Thyroid gland (tissue), 4 donors: Measurements from ENCODE around the gene SPATC1L. TPM values are rescaled to one million over a fixed set of nuclear protein-coding genes. Genes with fewer than 3 reads are reported as not detected.
A peak's percentile ranks its signal among the peaks of the same experiment; 100 is the strongest.

Experiments
- DNase-seq, 2 donors: peaks; one replicate each; pipeline ENCODE4 v3.0.0-alpha.2; 2019
- H3K27ac ChIP-seq, 3 donors: fragments of 200-600 bp; sonication (generic); 1 replicate in 2 of 3; 2 replicates in 1 of 3; pipeline ENCODE4 v1.5.1; 2016 to 2019; ENCODE audit warnings: mild to moderate bottlenecking in 1 of 3, moderate library complexity in 1 of 3
- H3K27me3 ChIP-seq: fragments of 200-600 bp; sonication (generic); one replicate; pipeline ENCODE4 v1.5.1; 2019
- H3K36me3 ChIP-seq, 2 donors: fragments of 200-600 bp; sonication (generic); one replicate each; pipeline ENCODE4 v1.5.1; 2016 to 2019
- H3K4me1 ChIP-seq, 2 donors: fragments of 200-600 bp; sonication (generic); one replicate each; pipeline ENCODE4 v1.5.1; 2017 to 2019
- H3K4me3 ChIP-seq, 3 donors: fragments of 200-600 bp; sonication (generic); replicated peaks in 1 of 3; 1 replicate in 2 of 3; 2 replicates in 1 of 3; pipeline ENCODE4 v1.5.1; 2016; ENCODE audit warnings: mild to moderate bottlenecking in 1 of 3
- H3K9me3 ChIP-seq: fragments of 200-600 bp; sonication (generic); one replicate; pipeline ENCODE4 v1.5.1; 2017
- POLR2A ChIP-seq, 2 donors: fragments of 450-650 bp; IDR thresholded peaks; one replicate each; pipeline ENCODE4 v1.6.1; 2017; ENCODE audit warnings: antibody characterized with exemption in 2 of 2, mild to moderate bottlenecking in 2 of 2, moderate library complexity in 1 of 2
- WGBS, 2 donors: methylation state at CpG; one replicate each; pipeline ENCODE4 v1.1.5; 2017; 5-methylcytosine and 5-hydroxymethylcytosine counted together
- intact Hi-C: fragments of 100-400 bp; cut with DNase I; formaldehyde crosslinking; loops from one replicate; pipeline ENCODE4 v1.15.1; 2023
- total RNA-seq, 4 donors: library from RNA; depleted of rRNA; stranded (reverse); fragments of >200 nt; gene quantifications; one replicate each; pipeline ENCODE4 v1.2.3, GENCODE V29; 2016
- TF ChIP-seq, protein P1 (sequence below), 6 experiments: fragments of 200-600 bp in 3 of 6; fragments of 450-650 bp in 3 of 6; sonication (generic) in 3 of 6; IDR thresholded peaks; one replicate each; pipeline ENCODE4 v1.5.1; 2016 to 2019; ENCODE audit warnings: antibody characterized with exemption in 6 of 6, mild to moderate bottlenecking in 2 of 6, inconsistent platforms in 1 of 6, moderate library complexity in 1 of 6

SPATC1L gene
- total RNA-seq, 4 donors from 2014 or later, result 3.5 to 9.0 (median 5.8) TPM

DNA sequence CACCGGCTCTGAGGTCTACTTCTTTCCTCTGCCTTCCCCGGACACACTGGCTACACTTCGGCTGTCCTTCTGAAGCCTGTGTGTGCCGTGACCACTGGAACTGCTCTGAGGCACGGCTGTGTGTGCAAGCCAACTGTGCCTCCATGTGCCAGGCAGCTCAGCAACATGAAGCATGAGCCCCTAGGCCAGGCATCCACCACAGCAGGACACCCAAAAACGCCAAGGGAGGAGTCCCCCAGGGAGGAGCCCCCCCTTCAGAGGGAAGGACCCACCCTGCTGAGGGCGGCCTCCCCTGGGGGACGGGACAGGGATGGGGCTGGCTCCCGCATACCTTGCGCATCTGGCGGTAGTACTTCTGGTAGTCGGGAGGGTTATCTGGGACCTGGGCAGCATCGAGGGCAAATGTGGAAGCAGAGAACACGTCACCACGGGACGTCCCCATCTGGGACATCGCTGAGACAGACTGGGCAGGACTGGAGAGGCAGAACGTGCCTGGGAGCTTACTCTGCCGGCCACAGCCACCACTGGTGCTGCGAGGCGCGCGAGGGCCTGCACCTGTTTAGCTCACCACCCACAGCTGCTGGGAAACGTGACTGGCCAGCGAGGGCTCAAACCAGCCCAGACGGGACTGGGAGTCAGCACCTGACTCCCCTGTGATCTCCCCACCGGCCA, 23.8 kb upstream of the SPATC1L start:
- Histone ChIP-seq H3K9me3 (no peaks in the 10 kb centered on the region), H3K27me3 (no peaks in the 10 kb centered on the region), H3K4me1 (no peaks in the 10 kb centered on the region), H3K36me3 (peaks cover 9 to 20% of the 10 kb centered on the region in 2 donors), H3K27ac (no peak overlapping the region), H3K4me3 (no peak overlapping the region)
- intact Hi-C loops, result no loop called here
- TF ChIP-seq POLR2A (IDR thresholded peaks at IDR 0.05), result no peak
- TF ChIP-seq, protein P1, sequence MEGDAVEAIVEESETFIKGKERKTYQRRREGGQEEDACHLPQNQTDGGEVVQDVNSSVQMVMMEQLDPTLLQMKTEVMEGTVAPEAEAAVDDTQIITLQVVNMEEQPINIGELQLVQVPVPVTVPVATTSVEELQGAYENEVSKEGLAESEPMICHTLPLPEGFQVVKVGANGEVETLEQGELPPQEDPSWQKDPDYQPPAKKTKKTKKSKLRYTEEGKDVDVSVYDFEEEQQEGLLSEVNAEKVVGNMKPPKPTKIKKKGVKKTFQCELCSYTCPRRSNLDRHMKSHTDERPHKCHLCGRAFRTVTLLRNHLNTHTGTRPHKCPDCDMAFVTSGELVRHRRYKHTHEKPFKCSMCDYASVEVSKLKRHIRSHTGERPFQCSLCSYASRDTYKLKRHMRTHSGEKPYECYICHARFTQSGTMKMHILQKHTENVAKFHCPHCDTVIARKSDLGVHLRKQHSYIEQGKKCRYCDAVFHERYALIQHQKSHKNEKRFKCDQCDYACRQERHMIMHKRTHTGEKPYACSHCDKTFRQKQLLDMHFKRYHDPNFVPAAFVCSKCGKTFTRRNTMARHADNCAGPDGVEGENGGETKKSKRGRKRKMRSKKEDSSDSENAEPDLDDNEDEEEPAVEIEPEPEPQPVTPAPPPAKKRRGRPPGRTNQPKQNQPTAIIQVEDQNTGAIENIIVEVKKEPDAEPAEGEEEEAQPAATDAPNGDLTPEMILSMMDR (IDR thresholded peaks at IDR 0.05), result no peak
- 95 to 97% methylated on average over 11 to 18 of the region's 27 CpGs for WGBS, 2 donors
- DNase-seq, result peak in 1 of 2 donors; percentile 0

DNA sequence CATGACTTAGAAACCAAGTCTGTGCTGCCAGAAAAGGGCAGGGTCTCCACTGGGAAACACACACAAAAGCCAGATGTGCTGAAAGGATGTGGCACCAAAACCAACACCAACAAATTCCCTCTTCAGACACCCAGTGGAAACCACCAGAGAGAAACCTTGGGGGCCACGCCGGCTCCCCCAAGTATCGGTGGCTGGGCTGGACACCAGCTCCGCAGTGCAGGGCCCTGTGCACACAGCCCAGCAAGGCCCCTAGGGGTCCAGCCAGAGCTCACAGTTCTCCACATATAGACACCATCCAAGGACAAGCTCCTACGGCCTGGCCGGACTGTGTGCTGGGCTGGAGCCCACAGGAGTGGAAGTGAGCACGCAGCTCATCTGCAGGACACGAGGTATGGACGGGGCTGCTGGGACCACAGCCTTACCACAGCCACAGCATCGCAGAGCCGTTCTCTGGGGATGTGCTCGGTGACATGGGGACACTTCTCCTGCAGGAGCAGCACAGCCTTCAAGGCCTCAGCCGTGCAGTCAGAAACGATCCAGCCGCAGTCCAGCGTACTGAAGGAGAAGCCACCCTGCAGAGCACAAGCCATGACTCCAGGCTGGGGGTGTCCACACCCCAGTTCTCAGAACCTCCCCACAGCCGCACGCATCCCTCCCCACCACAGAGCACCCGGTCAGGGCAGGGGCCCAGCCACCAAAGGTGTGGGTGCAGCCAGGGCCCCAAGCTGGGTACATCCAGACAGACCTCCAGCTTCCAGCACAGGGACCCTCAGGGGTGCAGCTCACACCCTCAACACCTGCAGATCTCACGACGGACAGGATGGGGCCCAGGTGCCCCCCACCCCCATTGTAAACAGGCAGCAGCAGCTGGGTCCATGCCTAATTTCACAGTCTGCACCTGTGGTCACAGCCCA, 23.0 kb upstream of the SPATC1L start:
- no peak for TF ChIP-seq POLR2A (IDR thresholded peaks at IDR 0.05)
- TF ChIP-seq, protein P1 (IDR thresholded peaks at IDR 0.05), result no peak
- H3K4me1 ChIP-seq, result no peaks in the 10 kb centered on the region
- 96% methylated on average over 14 to 19 of the region's 21 CpGs for WGBS, 2 donors
- no peak for DNase-seq
- H3K27me3 ChIP-seq, result no peaks in the 10 kb centered on the region
- no peak overlapping the region for H3K4me3 ChIP-seq
- H3K36me3 ChIP-seq, result peaks cover 9 to 20% of the 10 kb centered on the region in 2 donors
- intact Hi-C loops, result no loop called here
- H3K27ac ChIP-seq, result no peak overlapping the region
- no peaks in the 10 kb centered on the region for H3K9me3 ChIP-seq

DNA sequence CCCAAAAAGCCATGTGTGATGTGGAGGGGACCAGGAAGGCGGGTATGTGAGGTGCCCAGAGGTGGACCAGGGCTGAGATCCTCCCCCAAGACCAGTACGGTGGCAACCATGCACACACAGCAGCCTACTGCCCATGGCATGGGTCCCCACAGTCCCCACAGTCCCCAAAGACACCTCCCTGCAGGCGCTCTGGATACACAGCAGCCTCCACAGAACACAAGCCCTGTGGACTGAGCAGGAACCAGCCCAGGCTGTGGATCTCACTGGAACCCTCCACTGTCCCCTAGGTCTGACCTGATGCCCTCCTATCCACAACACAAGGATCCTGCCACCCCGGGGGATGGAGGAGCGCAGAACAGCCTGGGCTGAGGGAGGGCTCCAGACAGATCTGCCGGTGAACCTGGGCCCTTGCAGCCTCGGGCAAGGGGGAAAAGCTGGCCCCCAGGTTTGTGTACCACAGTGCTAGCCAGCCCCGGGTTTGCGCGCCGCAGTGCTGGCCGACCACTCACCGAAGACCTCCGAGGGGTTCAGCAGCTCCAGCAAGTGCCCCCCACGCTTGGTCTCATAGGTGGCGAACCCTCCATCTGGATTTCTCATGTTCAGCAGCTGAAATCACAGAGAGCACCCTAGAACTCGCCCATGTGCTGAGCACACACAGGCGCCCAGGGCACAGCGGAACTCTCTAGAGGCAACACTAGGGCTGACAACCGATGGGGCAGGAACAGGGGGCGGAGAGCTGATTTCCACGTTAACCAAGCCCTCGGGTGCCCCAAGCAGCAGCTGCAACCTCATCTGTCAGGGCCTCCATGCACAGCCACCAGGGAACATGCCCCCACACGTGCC, 22.1 kb upstream of the SPATC1L start:
- Histone ChIP-seq H3K27me3 (no peaks in the 10 kb centered on the region), H3K4me3 (no peak overlapping the region), H3K27ac (no peak overlapping the region), H3K9me3 (no peaks in the 10 kb centered on the region), H3K4me1 (no peaks in the 10 kb centered on the region), H3K36me3 (peaks cover 9 to 20% of the 10 kb centered on the region in 2 donors)
- 87 to 94% methylated on average over 3 to 17 of the region's 24 CpGs for WGBS, 2 donors
- DNase-seq, result no peak
- intact Hi-C loops, result no loop called here
- no peak for TF ChIP-seq POLR2A (IDR thresholded peaks at IDR 0.05)
- TF ChIP-seq, protein P1 (IDR thresholded peaks at IDR 0.05), result no peak

DNA sequence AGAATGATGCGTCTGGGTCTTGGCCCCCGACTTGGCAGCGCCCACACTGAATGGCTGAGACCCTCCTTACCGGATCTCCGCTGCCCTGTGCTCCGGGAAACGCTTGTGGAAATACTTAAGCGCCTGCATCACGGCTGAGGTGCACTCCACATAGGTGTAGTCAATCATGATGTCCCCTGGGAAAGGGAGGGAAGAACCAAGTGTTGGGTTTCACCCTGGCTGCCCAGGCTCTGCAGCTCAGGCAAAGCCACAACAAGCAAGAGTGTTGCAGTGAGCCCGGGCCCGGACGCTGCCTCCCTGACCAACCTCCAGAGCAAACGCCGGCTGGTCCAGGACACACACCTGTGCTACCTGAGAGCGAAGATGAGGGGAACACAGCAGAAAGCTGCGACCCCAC, 21.5 kb upstream of the SPATC1L start:
- Histone ChIP-seq H3K27ac (no peak overlapping the region), H3K36me3 (peaks cover 9 to 20% of the 10 kb centered on the region in 2 donors), H3K27me3 (no peaks in the 10 kb centered on the region), H3K4me3 (no peak overlapping the region), H3K4me1 (no peaks in the 10 kb centered on the region), H3K9me3 (no peaks in the 10 kb centered on the region)
- 93 to 96% methylated on average over 16 of the region's 16 CpGs for WGBS, 2 donors
- intact Hi-C loops, result no loop called here
- no peak for TF ChIP-seq POLR2A (IDR thresholded peaks at IDR 0.05)
- TF ChIP-seq, protein P1 (IDR thresholded peaks at IDR 0.05), result no peak
- no peak for DNase-seq
